HEK293T (cell line): Measurements from ENCODE around the gene ABLIM2.

Source experiments
- ARNT ChIP-seq: fragments of 450-650 bp; IDR thresholded peaks from 2 replicates; pipeline ENCODE4 v1.6.1; 2017; ENCODE audit warnings: mild to moderate bottlenecking
- BHLHE40 ChIP-seq: fragments of 450-650 bp; IDR thresholded peaks from 2 replicates; pipeline ENCODE4 v1.6.1; 2016; ENCODE audit warnings: mild to moderate bottlenecking, moderate library complexity, borderline replicate concordance
- ELF4 ChIP-seq: fragments of 450-650 bp; IDR thresholded peaks from 2 replicates; pipeline ENCODE4 v1.6.1; 2017; ENCODE audit warnings: antibody characterized with exemption
- FOXA1 ChIP-seq: fragments of 450-650 bp; IDR thresholded peaks from 2 replicates; pipeline ENCODE4 v1.6.1; 2016; ENCODE audit warnings: mild to moderate bottlenecking
- HDGF ChIP-seq: fragments of 450-650 bp; IDR thresholded peaks from 2 replicates; pipeline ENCODE4 v1.6.1; 2017; ENCODE audit warnings: antibody characterized with exemption, borderline replicate concordance
- LEF1 ChIP-seq: fragments of 450-650 bp; IDR thresholded peaks from 2 replicates; pipeline ENCODE4 v1.6.1; 2017; ENCODE audit warnings: mild to moderate bottlenecking, borderline replicate concordance
- SP1 ChIP-seq: fragments of 450-650 bp; IDR thresholded peaks from 2 replicates; pipeline ENCODE4 v1.6.1; 2017
- SUZ12 ChIP-seq: fragments of 450-650 bp; IDR thresholded peaks from 2 replicates; pipeline ENCODE4 v1.6.1; 2016; ENCODE audit warnings: mild to moderate bottlenecking
- TARDBP ChIP-seq: fragments of 450-650 bp; IDR thresholded peaks from 2 replicates; pipeline ENCODE4 v1.6.1; 2016
- ZNF384 ChIP-seq: fragments of 450-650 bp; IDR thresholded peaks from 2 replicates; pipeline ENCODE4 v1.6.1; 2016

GRCh38 chr4:8035371-8035780 is 123.2 kb downstream of the ABLIM2 start:
- TF ChIP-seq FOXA1: no peak
- no peak for TF ChIP-seq ELF4
- TF ChIP-seq BHLHE40: no peak
- TF ChIP-seq ZNF384: no peak
- TF ChIP-seq LEF1: no peak
- no peak for TF ChIP-seq ARNT
- TF ChIP-seq HDGF: no peak
- TF ChIP-seq TARDBP: no peak
- TF ChIP-seq SUZ12: no peak
- no peak for TF ChIP-seq SP1
